OCI-LY3 (cell line): Measurements from ENCODE around the gene GREM1.

Source experiments
- H2AFZ ChIP-seq: fragments of 200-600, 300-600 bp; shearing (Covaris generic); 2 replicates; pipeline ENCODE4 v1.6.0; 2014; ENCODE audit warnings: antibody characterized with exemption, low read depth, low read length
- H3K27ac ChIP-seq: fragments of 200-600, 300-600 bp; sonication (generic); 2 replicates; pipeline ENCODE4 v1.5.1; 2014; ENCODE audit warnings: mild to moderate bottlenecking, low read length, moderate library complexity, mixed read lengths
- H3K27me3 ChIP-seq: fragments of 200-600, 300-600 bp; sonication (generic); 2 replicates; pipeline ENCODE4 v1.6.1; 2014; ENCODE audit warnings: low read depth, low read length, mixed read lengths
- H3K36me3 ChIP-seq: fragments of 200-600, 300-600 bp; sonication (generic); replicated peaks from 2 replicates; pipeline ENCODE3; 2014; ENCODE audit warnings: low read depth, low read length, mixed read lengths
- H3K4me1 ChIP-seq: fragments of 300-600, 200-600 bp; sonication (generic); 2 replicates; pipeline ENCODE4 v1.6.1; 2014; ENCODE audit warnings: low read length, mixed read lengths
- H3K4me2 ChIP-seq: fragments of 200-600, 300-600 bp; sonication (generic); 2 replicates; pipeline ENCODE4 v1.6.1; 2014; ENCODE audit warnings: low read length, mixed read lengths
- H3K4me3 ChIP-seq: fragments of 300-600, 200-600 bp; sonication (generic); 2 replicates; pipeline ENCODE4 v1.5.1; 2014; ENCODE audit warnings: antibody characterized with exemption, mild to moderate bottlenecking, low read length, moderate library complexity
- H3K79me2 ChIP-seq: fragments of 300-600, 200-600 bp; shearing (Covaris generic); 2 replicates; pipeline ENCODE4 v1.6.1; 2014; ENCODE audit warnings: mild to moderate bottlenecking, low read length, mixed read lengths
- H3K9ac ChIP-seq: fragments of 300-600, 200-600 bp; shearing (Covaris generic); 2 replicates; pipeline ENCODE4 v1.6.0; 2014; ENCODE audit warnings: mild to moderate bottlenecking, low read length, moderate library complexity
- H3K9me3 ChIP-seq: fragments of 200-600, 300-600 bp; shearing (Covaris generic); 2 replicates; pipeline ENCODE4 v1.6.1; 2014; ENCODE audit warnings: low read length, mixed read lengths; ENCODE audit not compliant: insufficient read depth
- H4K20me1 ChIP-seq: fragments of 200-600, 300-600 bp; sonication (generic); 2 replicates; pipeline ENCODE4 v1.6.1; 2016; ENCODE audit warnings: low read length, mixed read lengths; ENCODE audit not compliant: insufficient read depth
- EZH2phosphoT487 ChIP-seq: fragments of 200-600 bp; shearing (Covaris generic); IDR thresholded peaks from 2 replicates; pipeline ENCODE4 v1.6.1; 2018; ENCODE audit warnings: antibody characterized with exemption, mixed run types, low read depth
- TF ChIP-seq, protein P1 (sequence below): fragments of 200-600, 300-600 bp; sonication (generic); IDR thresholded peaks from 2 replicates; pipeline ENCODE4 v1.5.1; 2014; ENCODE audit warnings: antibody characterized with exemption, low read length, low read depth

GREM1 gene

DNA sequence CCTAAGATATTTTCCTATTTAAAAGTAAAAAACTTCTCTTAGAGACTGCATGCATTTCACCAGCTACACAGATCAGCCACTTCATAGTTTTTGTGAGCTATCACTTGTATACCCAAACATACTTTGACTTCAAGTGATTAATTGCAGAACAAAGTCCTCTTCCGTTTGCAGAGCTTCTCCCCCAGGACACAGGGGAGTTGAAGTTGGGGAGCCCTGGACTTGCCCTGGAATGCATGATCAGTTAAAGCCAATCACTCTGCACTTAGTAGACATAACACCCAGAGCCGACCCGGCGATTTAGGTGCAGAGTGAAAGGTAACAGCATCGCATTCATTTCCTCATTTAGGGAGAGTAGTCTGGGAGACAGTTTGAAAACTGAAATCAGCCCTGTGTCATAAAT lies 70.1 kb downstream of the GREM1 start:
- no peak overlapping the region for H3K4me2 ChIP-seq
- no peaks in the 10 kb centered on the region for H3K36me3 ChIP-seq
- no peaks in the 10 kb centered on the region for H3K79me2 ChIP-seq
- H3K27ac ChIP-seq: no peak overlapping the region
- no peaks in the 10 kb centered on the region for H3K4me1 ChIP-seq
- no peak overlapping the region for H2AFZ ChIP-seq
- H3K27me3 ChIP-seq: peaks cover 37% of the 10 kb centered on the region
- H3K9me3 ChIP-seq: no peaks in the 10 kb centered on the region
- no peaks in the 10 kb centered on the region for H4K20me1 ChIP-seq
- TF ChIP-seq, protein P1, sequence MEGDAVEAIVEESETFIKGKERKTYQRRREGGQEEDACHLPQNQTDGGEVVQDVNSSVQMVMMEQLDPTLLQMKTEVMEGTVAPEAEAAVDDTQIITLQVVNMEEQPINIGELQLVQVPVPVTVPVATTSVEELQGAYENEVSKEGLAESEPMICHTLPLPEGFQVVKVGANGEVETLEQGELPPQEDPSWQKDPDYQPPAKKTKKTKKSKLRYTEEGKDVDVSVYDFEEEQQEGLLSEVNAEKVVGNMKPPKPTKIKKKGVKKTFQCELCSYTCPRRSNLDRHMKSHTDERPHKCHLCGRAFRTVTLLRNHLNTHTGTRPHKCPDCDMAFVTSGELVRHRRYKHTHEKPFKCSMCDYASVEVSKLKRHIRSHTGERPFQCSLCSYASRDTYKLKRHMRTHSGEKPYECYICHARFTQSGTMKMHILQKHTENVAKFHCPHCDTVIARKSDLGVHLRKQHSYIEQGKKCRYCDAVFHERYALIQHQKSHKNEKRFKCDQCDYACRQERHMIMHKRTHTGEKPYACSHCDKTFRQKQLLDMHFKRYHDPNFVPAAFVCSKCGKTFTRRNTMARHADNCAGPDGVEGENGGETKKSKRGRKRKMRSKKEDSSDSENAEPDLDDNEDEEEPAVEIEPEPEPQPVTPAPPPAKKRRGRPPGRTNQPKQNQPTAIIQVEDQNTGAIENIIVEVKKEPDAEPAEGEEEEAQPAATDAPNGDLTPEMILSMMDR: no peak
- TF ChIP-seq EZH2phosphoT487: no peak
- H3K4me3 ChIP-seq: no peak overlapping the region
- H3K9ac ChIP-seq: no peak overlapping the region

DNA sequence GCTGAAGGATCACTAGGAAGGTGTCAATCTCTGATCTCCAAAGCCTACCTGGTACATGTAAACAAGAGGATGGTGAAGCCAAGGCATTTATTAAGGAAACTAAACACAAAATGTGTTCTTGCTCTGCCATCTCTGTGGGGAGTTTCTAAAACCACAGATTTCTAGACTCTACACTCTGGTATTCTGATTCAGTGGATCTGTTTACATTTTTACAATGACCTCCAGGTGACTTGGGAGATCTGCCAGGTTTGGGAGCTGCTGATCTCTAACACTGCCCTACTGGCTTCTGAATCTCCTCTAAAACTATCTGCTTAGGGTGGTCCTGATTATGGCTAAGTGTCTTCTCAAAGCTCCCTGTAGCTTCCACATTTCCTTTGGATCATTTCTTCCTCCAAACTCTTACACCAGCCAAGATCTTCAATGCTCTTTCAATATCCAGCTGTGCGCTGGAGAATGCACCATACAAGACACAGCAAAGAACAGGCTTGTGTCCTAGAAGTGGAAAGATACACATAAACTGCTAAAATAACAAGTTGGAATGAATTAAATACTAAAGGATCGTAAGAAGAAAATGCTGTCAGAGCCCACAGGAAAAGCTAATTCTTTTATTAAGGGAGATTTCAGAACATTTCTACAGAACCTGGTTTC lies 72.7 kb downstream of the GREM1 start:
- peaks cover 21% of the 10 kb centered on the region for H3K27me3 ChIP-seq
- H3K4me1 ChIP-seq: no peaks in the 10 kb centered on the region
- no peaks in the 10 kb centered on the region for H3K9me3 ChIP-seq
- no peaks in the 10 kb centered on the region for H3K79me2 ChIP-seq
- H3K27ac ChIP-seq: no peak overlapping the region
- TF ChIP-seq, protein P1: no peak
- TF ChIP-seq EZH2phosphoT487: no peak
- H3K9ac ChIP-seq: no peak overlapping the region
- no peaks in the 10 kb centered on the region for H3K36me3 ChIP-seq
- H3K4me2 ChIP-seq: no peak overlapping the region
- no peak overlapping the region for H3K4me3 ChIP-seq
- H4K20me1 ChIP-seq: no peaks in the 10 kb centered on the region
- H2AFZ ChIP-seq: no peak overlapping the region

DNA sequence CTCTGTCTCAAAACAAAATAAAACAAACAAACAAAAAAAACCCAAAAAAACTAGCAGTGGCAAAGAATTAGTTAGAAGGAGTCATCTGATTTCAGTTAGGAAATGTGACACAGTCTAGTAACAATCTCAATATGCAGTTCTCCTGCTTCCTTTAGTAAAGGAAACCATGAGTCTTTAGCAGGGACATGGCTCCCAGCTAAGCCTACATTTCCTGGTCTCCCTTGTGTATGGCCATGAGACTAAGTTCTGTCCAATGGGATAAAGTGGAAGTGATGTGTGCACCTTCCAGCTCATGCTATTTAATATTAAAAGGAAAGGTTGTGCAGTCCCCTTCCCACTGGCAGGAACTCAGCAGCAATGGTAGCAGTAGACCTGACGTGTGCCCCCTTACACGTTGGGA lies 74.6 kb downstream of the GREM1 start:
- no peak overlapping the region for H3K27ac ChIP-seq
- peaks cover 18% of the 10 kb centered on the region for H3K27me3 ChIP-seq
- H4K20me1 ChIP-seq: no peaks in the 10 kb centered on the region
- TF ChIP-seq EZH2phosphoT487: no peak
- TF ChIP-seq, protein P1: no peak
- no peak overlapping the region for H3K9ac ChIP-seq
- no peaks in the 10 kb centered on the region for H3K4me1 ChIP-seq
- no peaks in the 10 kb centered on the region for H3K79me2 ChIP-seq
- no peak overlapping the region for H2AFZ ChIP-seq
- H3K4me3 ChIP-seq: no peak overlapping the region
- H3K4me2 ChIP-seq: no peak overlapping the region
- H3K9me3 ChIP-seq: no peaks in the 10 kb centered on the region
- H3K36me3 ChIP-seq: no peaks in the 10 kb centered on the region
